Activated CD8-positive, alpha-beta memory T cell treated with anti-CD3 and anti-CD28 coated beads for 4 hours (primary cell): ENCODE data around the gene ADCY1.

Experiments
- DNase-seq, 2 donors: peaks; one replicate each; pipeline ENCODE4 v3.0.0-alpha.2; 2020; ENCODE audit warnings: low read depth in 2 of 2

Gene ADCY1

GRCh38 chr7:45651540-45651939, 77.4 kb downstream of the ADCY1 start:
- DNase-seq = no peak

- DNase-seq = no peak
Measured at GRCh38 chr7:45652630-45653029, 78.5 kb downstream of the ADCY1 start.

- no peak for DNase-seq
Measured at GRCh38 chr7:45653209-45653907, 79.2 kb downstream of the ADCY1 start.

GRCh38 chr7:45654341-45654740, 80.2 kb downstream of the ADCY1 start:
- no peak for DNase-seq

GRCh38 chr7:45655539-45655938, 81.4 kb downstream of the ADCY1 start:
- DNase-seq = no peak

- no peak for DNase-seq
Measured at GRCh38 chr7:45656431-45656830, 82.3 kb downstream of the ADCY1 start.

- DNase-seq = no peak
Measured at GRCh38 chr7:45657136-45657889, 83.1 kb downstream of the ADCY1 start.

GRCh38 chr7:45657890-45658715, 83.9 kb downstream of the ADCY1 start:
- no peak for DNase-seq

- no peak for DNase-seq
Measured at GRCh38 chr7:45658716-45659495, 84.7 kb downstream of the ADCY1 start.

- no peak for DNase-seq
Measured at GRCh38 chr7:45659496-45660139, 85.5 kb downstream of the ADCY1 start.

GRCh38 chr7:45660201-45660900, 86.2 kb downstream of the ADCY1 start:
- no peak for DNase-seq

- DNase-seq = no peak
Measured at GRCh38 chr7:45660901-45661211, 86.7 kb downstream of the ADCY1 start.

- no peak for DNase-seq
Measured at GRCh38 chr7:45661302-45661995, 87.3 kb downstream of the ADCY1 start.

- no peak for DNase-seq
Measured at GRCh38 chr7:45662018-45662417, 87.8 kb downstream of the ADCY1 start.

- DNase-seq = no peak
Measured at GRCh38 chr7:45662540-45663166, 88.5 kb downstream of the ADCY1 start.

- no peak for DNase-seq
Measured at GRCh38 chr7:45663167-45663921, 89.2 kb downstream of the ADCY1 start.

- no peak for DNase-seq
Measured at GRCh38 chr7:45663965-45664633, 89.9 kb downstream of the ADCY1 start.

GRCh38 chr7:45665172-45665571, 91.0 kb downstream of the ADCY1 start:
- DNase-seq = no peak
